Glomerular endothelial cell (primary cell): ENCODE results near the gene GJB3. TPM values are rescaled to one million over a fixed set of nuclear protein-coding genes. Genes with fewer than 3 reads are reported as not detected.
"Not testable (repeated sequence)": the region's sequence is repeated elsewhere in the genome, so short reads cannot be mapped to it uniquely, and the experiment has no call there.

ENCODE experiments used
- DNase-seq: peaks from one replicate; pipeline ENCODE4 v3.0.0-alpha.2; 2011; ENCODE audit warnings: low read depth, low spot score; ENCODE audit errors: extremely low read depth
- total RNA-seq: library from RNA; depleted of rRNA; stranded (reverse); fragments of >200 nt; gene quantifications from 2 replicates; pipeline ENCODE4 v1.2.3, GENCODE V29; 2015

GJB3 gene
- total RNA-seq, 1 donor from 2014 or later, result 0.35 TPM

DNA sequence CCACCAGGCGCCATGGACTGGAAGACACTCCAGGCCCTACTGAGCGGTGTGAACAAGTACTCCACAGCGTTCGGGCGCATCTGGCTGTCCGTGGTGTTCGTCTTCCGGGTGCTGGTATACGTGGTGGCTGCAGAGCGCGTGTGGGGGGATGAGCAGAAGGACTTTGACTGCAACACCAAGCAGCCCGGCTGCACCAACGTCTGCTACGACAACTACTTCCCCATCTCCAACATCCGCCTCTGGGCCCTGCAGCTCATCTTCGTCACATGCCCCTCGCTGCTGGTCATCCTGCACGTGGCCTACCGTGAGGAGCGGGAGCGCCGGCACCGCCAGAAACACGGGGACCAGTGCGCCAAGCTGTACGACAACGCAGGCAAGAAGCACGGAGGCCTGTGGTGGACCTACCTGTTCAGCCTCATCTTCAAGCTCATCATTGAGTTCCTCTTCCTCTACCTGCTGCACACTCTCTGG is 3.8 kb downstream of the GJB3 start:
- DNase-seq, result no peak

DNA sequence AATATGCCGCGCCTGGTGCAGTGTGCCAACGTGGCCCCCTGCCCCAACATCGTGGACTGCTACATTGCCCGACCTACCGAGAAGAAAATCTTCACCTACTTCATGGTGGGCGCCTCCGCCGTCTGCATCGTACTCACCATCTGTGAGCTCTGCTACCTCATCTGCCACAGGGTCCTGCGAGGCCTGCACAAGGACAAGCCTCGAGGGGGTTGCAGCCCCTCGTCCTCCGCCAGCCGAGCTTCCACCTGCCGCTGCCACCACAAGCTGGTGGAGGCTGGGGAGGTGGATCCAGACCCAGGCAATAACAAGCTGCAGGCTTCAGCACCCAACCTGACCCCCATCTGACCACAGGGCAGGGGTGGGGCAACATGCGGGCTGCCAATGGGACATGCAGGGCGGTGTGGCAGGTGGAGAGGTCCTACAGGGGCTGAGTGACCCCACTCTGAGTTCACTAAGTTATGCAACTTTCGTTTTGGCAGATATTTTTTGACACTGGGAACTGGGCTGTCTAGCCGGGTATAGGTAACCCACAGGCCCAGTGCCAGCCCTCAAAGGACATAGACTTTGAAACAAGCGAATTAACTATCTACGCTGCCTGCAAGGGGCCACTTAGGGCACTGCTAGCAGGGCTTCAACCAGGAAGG is 4.3 kb downstream of the GJB3 start:
- no peak for DNase-seq

DNA sequence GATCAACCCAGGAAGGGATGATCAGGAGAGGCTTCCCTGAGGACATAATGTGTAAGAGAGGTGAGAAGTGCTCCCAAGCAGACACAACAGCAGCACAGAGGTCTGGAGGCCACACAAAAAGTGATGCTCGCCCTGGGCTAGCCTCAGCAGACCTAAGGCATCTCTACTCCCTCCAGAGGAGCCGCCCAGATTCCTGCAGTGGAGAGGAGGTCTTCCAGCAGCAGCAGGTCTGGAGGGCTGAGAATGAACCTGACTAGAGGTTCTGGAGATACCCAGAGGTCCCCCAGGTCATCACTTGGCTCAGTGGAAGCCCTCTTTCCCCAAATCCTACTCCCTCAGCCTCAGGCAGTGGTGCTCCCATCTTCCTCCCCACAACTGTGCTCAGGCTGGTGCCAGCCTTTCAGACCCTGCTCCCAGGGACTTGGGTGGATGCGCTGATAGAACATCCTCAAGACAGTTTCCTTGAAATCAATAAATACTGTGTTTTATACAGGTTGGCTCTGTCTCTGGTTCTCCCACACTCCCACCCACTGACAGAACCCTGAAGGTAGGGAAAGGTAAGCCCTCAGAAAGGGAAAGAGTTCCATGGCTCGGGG is 5.0 kb downstream of the GJB3 start:
- DNase-seq, result no peak

DNA sequence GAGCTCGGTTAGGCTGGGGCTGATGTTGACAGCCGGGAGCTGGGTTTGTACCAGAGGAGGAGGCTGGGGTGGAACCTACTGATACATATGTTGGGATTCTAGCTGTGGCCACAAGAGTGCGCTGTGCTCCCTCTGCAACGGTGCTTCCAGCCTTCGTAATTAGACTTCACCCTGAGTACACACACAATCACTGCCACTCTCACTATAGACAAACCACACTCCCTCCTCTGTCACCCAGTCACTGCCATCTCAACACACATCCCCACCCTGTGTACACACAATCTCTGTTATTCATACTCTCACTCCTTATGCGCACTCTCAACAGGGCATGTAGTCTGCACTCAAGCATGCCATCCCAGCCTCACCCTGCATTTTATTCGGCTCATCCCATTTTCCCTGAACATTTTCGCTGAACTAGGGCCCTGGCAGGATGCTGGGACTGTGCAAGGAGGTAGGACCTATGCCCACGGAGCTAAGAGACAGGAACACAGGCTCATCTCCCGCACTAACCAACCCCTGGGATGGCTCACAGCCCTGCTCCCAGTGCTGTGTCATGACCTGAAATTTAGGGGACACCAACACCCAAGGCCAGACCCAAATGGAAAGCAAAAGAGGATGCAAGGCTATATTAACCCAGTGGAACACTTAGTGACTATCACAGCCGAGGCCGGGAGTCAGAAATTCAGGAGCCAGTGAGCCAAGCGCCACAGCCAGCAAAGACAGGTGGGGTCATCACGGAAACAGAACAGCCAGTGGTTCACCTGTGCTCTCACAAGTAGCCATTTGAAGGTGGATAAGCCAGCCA is 5.7 kb downstream of the GJB3 start:
- DNase-seq, result peak; percentile 37

DNA sequence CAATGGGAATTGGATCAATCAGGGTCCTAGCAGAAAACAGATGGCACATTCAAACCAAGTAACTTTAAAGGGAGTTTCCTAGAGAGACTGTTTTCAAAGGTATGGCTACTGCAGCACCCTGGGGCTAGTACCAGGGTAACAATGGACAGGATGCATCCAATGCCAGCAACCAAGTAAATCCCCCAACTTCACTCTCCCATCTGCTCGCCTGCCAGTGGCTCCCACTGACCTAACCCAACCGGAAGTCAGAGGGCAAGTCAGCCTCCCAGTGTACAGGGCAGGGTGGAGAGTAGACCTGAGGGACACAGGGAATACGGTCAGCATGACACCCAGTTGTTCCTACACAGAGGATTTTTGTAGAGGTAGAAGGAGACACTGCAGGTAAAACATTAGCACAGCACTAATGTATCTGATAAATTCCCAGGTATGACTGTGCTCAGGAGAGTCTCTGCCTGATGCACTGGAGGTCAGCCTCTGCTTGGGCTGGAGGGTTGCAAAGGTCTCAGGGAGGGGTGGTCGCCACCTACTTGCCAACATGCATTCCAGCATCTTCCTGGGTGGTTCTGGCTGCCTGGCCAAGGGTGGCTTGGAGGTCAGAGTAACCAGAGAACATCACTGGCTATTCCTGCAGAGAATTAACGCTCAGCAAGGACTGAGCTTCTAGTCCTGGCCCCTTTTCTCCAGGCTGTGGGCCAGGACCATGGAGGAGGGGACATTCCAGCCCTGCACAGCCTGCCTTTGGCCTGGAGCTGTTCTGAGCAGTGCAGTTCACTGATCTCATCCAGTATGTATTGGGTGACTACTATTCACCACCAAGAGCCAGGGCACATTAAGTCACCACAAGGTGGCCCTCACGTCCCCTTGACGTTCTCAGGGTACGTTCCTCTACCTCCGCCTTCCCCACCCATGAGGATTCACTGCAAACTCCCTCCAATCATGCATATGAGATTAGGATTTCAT is 6.7 kb downstream of the GJB3 start:
- DNase-seq, result no peak

DNA sequence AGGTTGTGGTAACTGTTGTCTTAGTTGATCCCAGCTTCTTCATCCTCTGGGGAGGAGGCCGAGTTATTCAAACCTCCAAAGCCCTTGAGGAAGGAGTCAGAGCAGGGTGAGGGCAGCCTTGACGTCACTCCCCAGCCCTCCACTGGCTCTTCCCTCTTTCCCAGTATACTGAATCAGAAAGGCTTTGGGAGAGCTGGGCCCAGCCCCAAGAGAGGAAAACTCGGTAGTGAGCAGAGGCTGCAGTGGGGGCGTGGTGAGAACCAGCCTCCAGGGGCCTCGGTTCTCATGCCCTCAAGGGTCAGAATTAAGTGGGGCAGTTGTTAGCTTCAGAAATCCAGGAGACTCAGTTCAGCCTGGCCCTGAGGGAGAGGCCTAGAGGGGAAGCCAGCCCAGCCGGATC is 10.0 kb downstream of the GJB3 start:
- no peak for DNase-seq

DNA sequence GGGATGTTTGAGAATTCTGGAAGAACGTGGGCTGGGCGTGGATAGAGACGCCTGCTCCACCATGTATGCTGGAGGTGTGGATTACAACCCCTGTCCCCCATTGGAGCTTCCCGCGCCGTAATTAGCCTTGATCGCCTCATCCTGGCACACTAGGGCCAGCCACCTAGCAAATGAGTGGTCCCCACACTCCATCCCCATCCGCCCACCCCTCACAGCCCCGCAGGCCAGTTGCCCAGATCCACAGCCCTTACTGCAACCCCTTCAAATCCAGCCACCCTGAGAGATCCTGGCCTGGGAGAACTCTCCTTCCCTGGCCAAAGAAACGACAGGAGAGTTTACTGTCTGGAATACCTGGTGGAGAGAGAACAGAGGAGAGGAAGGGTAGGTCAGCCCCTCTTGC is 11.4 kb downstream of the GJB3 start:
- DNase-seq, result no peak

DNA sequence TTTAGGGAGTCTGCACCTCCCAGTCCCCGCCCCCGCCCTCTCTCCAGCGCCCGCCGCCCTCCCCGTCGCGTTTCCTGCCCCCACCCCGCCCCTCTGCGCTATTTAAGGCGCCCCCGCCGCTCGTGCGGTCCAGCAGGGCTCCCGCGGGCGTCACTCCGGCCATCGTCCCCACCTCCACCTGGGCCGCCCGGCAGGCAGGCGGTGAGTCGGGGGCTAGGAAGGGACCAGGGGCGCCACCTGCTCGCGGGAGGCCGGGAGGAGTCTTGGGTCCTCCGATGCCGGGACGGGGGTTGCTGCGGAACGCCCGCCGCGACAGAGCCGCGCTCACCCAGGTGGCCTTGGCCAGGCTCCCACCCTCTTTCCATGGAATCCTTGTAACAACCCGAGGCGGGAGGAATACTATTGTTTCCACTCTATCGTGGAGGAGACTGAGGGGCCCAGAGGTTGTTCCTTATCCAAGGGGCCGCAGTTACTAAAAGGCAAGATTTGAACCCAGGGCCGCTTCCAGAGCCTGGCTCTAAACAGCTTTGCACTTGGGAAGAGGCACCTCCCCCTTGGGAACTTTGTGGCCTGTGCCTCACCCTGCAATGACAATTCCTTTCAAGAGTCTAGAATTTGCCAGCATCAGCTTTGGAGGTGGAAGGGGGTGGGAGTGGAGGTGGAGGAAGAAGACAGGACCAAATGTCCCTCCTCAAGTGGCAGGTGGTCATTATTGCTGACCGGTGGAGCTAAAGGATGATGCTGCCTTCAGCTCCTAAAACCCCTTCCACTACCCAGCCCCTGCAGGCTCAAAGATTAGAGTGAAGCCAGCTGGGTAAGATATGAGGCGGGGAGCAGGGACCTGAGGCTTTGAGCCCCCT is 12.1 kb downstream of the GJB3 start, which contains the start of gene GJA4:
TSS of gene GJA4 (plus strand) at position 132 of the 860 bp plus-strand sequence. CDS start 1,215 bp downstream, outside the sequence.
- no peak for DNase-seq

DNA sequence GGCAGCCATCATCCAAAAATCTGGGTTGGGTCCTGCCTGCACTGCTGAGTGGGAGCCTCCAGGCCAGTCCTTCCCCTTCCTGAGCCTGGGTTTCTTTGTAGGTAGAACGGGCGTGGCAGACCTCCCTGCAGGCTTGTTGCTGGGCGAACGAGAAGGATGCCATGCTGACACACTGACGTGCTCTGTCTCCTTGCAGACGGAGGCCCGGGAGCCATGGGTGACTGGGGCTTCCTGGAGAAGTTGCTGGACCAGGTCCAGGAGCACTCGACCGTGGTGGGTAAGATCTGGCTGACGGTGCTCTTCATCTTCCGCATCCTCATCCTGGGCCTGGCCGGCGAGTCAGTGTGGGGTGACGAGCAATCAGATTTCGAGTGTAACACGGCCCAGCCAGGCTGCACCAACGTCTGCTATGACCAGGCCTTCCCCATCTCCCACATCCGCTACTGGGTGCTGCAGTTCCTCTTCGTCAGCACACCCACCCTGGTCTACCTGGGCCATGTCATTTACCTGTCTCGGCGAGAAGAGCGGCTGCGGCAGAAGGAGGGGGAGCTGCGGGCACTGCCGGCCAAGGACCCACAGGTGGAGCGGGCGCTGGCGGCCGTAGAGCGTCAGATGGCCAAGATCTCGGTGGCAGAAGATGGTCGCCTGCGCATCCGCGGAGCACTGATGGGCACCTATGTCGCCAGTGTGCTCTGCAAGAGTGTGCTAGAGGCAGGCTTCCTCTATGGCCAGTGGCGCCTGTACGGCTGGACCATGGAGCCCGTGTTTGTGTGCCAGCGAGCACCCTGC is 13.2 kb downstream of the GJB3 start:
- no peak for DNase-seq

DNA sequence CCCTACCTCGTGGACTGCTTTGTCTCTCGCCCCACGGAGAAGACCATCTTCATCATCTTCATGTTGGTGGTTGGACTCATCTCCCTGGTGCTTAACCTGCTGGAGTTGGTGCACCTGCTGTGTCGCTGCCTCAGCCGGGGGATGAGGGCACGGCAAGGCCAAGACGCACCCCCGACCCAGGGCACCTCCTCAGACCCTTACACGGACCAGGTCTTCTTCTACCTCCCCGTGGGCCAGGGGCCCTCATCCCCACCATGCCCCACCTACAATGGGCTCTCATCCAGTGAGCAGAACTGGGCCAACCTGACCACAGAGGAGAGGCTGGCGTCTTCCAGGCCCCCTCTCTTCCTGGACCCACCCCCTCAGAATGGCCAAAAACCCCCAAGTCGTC is 13.8 kb downstream of the GJB3 start:
- no peak for DNase-seq

DNA sequence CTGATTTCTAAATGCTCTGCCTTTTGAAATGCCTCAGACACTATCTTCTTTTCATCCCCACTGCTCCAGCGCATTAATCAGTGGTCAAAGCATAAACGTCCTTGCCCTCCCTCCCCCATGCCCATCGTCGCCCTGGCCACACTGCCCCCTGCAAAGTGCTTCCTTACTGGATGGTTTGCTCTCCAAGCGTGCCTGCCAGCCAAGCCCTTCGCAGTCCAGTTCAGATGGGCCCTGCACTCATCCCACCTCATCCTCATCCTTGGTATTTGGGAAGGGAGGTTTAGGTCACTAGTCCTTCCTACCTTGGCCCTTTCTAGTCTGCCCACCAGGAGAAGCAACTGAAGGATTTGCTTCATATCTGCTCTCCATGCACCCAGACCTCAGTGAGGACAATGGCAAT is 14.9 kb downstream of the GJB3 start:
- DNase-seq, result no peak

DNA sequence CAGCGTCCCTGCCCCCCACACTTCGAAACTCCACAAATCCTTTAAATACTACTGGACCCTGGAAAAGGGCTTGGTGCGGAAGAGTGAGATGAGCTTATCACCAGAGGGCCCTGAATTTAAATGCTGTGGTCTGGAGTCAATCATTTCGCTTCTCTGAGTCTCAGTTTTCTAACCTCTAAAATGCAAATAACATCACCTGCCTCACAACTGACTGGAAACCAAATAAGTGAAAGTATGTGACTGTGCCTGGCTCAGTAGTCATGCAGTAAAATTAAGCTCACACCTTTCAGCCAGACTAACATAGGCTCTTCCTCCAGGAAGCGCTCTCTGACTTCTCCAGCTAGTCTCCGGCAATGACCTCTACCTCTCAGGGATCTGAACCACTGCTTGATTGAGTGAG is 16.0 kb downstream of the GJB3 start:
- DNase-seq, result no peak

DNA sequence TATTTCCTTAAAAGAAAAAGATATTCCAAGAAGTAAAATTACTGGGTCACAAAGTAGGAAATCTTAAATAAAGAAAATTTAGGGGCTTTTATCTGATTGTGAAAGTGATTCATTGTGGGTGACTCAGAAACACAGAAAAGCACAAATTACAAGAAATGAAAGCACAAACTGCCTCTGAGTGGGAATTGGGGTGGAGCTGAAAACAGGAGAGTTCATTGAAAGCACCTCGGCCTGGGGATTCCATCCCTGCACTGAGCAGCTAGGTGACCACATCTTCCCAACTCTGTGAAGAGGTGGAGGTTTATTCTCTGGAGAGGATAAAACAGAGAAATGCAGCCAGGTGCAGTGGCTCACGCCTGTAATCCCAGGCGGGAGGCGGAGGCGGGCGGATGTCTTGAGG is 19.2 kb downstream of the GJB3 start:
- no peak for DNase-seq

DNA sequence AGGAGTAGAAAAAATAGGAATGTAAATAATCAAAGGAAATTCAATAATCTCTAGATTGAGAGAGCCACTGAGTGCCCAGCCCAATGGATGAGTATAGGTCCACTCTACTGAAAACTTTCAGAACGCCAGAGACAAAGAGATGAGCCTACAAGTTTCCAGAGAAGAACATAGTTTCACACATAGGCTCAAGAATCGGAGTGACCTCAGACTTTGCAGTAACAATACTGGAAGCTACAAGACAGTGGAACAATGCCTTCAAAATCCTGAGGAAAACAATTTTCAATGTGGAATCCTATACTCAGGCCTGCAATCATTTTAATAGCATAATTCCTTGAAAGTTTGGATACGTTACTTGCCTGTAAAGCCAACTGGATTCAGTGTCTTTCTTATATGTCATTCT is 22.8 kb downstream of the GJB3 start:
- DNase-seq, result no peak

DNA sequence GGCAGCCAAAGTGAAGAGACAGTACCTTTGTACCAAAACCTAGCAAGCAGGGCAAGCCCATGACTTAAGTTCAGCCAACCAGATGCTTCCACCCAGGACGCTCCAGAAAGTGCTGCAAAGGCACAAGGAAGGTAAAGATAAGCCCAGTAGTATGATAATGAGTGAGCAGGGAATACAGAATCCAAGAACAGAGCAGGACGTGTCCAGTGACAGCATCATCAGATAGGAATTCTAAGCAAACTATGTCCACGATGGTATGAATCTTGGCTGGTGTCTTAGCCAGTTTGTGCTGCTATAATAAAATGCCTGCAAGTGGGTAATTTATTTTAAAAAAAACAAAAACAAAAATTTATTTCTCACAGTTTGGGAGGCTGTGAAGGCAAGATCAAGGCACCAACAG is 25.4 kb downstream of the GJB3 start:
- DNase-seq, result no peak

DNA sequence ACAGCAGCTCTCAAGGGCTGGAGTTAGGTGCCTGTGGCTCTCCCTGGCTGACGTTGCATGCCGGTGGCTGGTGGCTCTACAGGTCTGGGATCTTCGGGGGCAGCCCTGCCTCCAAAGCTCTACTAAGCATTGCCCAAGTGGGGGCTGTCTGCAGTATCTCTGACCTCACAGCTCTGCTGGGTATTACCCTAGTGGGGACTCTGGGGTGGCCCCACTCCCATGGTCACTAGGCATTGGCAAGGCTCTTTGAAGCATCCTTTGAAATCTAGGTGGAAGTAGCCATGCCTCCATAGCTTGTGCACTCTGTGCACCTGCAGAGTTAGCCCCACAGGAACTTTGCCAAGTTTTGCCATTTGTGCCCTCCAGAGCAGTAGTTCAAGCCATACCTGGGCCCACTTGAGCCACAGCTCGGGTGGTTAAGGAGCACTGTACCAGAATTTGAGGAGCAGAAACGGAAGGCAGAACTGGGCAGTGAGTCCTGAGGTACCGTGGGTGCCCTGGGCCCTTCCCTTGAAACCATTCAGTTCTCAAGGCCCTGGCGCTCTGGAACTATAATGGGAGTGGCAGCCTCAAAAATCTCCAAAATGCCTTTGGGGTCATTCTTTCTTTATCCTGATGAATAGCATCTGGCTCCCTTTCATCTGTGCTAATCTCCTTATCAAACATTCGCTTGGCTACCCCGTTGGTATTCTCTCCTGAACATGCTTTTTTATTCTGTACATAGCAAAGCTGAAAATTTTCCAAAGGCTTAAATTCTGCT is 27.2 kb downstream of the GJB3 start:
- DNase-seq, result no peak

DNA sequence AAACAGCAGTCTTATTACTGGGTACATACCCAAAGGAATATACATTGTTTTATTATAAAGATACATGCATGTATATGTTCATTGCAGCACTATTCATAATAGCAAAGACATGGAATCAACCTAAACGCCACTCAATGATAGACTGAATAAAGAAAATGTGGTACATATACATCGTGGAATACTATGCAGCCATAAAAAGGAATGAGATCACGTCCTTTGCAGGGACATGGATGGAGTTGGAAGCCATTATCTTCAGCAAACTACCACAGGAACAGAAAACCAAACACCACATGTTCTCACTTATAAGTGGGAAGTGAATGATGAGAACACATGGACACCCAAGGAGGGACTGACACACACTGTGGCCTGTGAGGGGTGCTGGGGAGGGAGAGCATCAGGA is 29.8 kb downstream of the GJB3 start:
- not testable (repeated sequence) for DNase-seq

DNA sequence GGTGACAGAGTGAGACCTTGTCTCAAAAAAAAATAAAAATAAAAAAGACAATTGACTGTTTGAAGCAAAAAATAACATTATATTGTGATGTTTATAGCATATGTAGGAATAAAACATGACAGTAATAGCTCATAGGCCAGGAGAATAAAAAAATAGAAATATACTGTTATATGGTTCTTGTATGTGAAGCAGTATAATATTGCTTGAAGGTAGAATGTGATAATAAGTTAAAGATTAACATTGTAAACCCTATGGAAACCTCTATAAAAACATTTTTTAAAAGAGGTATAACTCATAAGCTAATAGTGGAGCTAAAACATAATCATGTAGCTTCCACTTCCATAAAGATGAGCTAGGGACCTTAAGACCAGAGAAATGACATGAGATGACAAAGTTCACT is 35.3 kb downstream of the GJB3 start:
- no peak for DNase-seq
